Measurements from ENCODE around the gene PFKFB4.
"Not testable (repeated sequence)": the region's sequence is repeated elsewhere in the genome, so short reads cannot be mapped to it uniquely, and the experiment has no call there.

Gene PFKFB4

DNA sequence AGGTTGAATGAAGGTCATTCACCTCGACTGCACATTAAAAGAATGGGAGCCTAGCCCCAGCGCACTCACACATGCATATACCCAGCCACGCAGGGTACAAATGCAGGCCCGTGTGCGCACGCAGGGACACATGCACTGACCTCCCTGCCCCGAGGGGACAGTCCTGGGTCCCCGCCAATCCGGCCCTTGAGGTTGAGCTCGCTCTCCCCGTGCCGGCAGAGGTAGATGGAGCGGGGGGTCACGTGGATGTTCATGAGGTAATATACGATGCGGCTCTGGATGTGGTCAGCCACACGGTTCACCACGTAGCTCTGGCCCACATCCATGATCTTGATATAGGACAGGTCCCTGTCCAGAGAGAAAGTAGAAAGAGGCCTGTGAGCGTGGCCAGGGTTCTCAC is 20.5 kb downstream of the PFKFB4 start:
- in situ Hi-C loops (cut with HindIII; ENCODE audit: low pct_ligation_motif_present, low sequenced_read_pairs), result no loop called here
- TF ChIP-seq, protein P1, sequence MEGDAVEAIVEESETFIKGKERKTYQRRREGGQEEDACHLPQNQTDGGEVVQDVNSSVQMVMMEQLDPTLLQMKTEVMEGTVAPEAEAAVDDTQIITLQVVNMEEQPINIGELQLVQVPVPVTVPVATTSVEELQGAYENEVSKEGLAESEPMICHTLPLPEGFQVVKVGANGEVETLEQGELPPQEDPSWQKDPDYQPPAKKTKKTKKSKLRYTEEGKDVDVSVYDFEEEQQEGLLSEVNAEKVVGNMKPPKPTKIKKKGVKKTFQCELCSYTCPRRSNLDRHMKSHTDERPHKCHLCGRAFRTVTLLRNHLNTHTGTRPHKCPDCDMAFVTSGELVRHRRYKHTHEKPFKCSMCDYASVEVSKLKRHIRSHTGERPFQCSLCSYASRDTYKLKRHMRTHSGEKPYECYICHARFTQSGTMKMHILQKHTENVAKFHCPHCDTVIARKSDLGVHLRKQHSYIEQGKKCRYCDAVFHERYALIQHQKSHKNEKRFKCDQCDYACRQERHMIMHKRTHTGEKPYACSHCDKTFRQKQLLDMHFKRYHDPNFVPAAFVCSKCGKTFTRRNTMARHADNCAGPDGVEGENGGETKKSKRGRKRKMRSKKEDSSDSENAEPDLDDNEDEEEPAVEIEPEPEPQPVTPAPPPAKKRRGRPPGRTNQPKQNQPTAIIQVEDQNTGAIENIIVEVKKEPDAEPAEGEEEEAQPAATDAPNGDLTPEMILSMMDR (IDR thresholded peaks at IDR 0.05; ENCODE audit: low read depth, low read length, missing control alignments), result no peak
- H3K4me3 ChIP-seq (ENCODE audit: low read depth, low read length), result no peak overlapping the region
- H3K27ac ChIP-seq, result no peak overlapping the region
- H3K36me3 ChIP-seq (replicated peaks), result peaks cover 9% of the 10 kb centered on the region
- no peaks in the 10 kb centered on the region for H3K27me3 ChIP-seq (replicated peaks)
- DNase-seq, result no peak

DNA sequence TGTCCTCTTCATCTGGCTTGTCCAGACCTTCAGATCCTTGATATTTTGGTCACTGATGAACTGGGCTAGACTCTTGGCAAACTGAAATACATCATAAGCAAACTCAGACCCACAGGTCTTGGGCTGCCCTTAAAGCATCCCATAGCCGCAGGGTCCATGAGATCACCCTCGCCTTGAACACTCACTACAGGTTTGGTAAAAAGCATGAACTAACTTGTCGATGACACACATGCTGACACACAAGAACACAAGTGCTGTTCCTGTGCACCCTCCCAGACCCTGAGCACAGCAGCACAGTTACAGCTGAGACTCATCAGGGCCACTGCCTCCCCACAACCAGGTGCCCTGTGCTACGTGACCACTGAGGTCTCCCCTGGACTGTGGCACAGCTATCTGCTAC is 21.0 kb downstream of the PFKFB4 start:
- TF ChIP-seq, protein P1 (IDR thresholded peaks at IDR 0.05; ENCODE audit: low read depth, low read length, missing control alignments), result no peak
- DNase-seq, result no peak
- Histone ChIP-seq H3K27me3 (replicated peaks) (no peaks in the 10 kb centered on the region), H3K4me3 (ENCODE audit: low read depth, low read length) (no peak overlapping the region), H3K27ac (no peak overlapping the region), H3K36me3 (replicated peaks) (peaks cover 9% of the 10 kb centered on the region)
- in situ Hi-C loops (cut with HindIII; ENCODE audit: low pct_ligation_motif_present, low sequenced_read_pairs), result no loop called here

DNA sequence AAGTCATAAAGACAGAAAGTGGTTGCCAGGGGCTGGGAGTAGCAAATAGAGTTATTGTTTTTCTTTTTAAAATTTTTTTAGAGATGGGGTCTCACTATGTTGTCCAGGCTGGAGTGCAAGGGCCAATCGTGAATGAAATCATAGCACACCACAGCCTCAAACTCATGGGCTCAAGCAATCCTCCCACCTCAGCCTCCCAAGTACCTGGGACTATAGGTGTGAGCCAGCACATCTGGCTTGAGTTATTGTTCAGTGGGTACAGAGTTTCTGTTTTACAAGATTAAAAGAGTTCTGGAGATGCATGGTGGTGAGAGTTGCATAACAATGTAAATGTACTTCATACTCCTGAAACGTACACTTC is 23.6 kb downstream of the PFKFB4 start:
- Histone ChIP-seq H3K27me3 (replicated peaks) (no peaks in the 10 kb centered on the region), H3K27ac (no peak overlapping the region), H3K36me3 (replicated peaks) (peaks cover 9% of the 10 kb centered on the region), H3K4me3 (ENCODE audit: low read depth, low read length) (no peak overlapping the region)
- DNase-seq, result no peak
- TF ChIP-seq, protein P1 (IDR thresholded peaks at IDR 0.05; ENCODE audit: low read depth, low read length, missing control alignments), result no peak
- in situ Hi-C loops (cut with HindIII; ENCODE audit: low pct_ligation_motif_present, low sequenced_read_pairs), result no loop called here

DNA sequence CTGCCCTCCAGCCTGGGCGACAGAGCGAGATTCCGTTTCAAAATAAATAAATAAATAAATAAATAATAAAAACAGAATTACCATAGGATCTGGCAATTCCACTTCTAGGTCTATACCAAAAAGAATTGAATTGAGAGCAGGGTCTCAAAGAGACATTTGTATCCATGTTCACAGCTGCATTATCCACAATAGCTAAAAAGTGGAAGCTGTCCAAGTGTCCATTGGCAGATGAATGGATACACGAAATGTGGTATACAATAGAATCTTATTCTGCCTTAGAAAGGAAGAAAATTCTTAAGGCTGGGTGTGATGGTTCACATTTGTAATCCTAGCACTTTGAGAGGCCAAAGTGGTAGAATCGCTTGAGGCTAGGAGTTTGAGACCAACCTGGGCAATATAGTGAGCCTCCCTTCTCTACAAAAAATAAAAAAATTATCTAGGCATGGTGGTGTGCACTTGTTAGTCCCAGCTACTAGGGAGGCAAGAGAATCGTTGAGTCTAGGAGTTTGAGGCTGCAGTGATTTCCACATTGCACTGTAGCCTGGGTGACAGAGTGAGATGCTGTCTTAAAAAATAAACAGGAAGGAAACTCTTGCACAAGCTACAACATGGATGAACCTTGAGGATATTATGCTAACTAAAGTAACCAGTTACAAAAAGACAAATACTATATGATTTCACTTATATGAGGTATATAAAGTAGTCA is 24.2 kb downstream of the PFKFB4 start:
- DNase-seq, result no peak
- Histone ChIP-seq H3K27me3 (replicated peaks) (no peaks in the 10 kb centered on the region), H3K4me3 (ENCODE audit: low read depth, low read length) (no peak overlapping the region), H3K27ac (no peak overlapping the region), H3K36me3 (replicated peaks) (peaks cover 9% of the 10 kb centered on the region)
- TF ChIP-seq, protein P1 (IDR thresholded peaks at IDR 0.05; ENCODE audit: low read depth, low read length, missing control alignments), result no peak
- in situ Hi-C loops (cut with HindIII; ENCODE audit: low pct_ligation_motif_present, low sequenced_read_pairs), result no loop called here

DNA sequence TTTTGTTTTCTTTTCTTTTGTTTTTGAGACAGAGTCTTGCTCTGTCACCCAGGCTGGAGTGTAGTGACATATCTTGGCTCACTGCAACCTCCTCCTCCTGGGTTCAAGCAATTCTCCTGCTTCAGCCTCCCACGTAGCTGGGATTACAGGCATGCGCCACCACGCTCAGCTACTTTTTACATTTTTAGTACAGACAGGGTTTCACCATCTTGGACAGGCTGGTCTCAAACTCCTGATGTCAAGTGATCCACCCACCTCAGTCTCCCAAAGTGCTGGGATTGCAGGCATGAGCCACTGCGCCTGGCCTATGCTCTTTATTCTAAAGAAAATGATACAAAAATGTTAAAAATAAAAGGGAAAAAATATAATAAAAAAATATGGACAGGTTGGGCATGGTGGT is 25.9 kb downstream of the PFKFB4 start:
- DNase-seq; H3K4me3 ChIP-seq (ENCODE audit: low read depth, low read length); in situ Hi-C loops (cut with HindIII; ENCODE audit: low pct_ligation_motif_present, low sequenced_read_pairs); H3K27me3 ChIP-seq (replicated peaks); H3K36me3 ChIP-seq (replicated peaks); H3K27ac ChIP-seq: not testable (repeated sequence)

DNA sequence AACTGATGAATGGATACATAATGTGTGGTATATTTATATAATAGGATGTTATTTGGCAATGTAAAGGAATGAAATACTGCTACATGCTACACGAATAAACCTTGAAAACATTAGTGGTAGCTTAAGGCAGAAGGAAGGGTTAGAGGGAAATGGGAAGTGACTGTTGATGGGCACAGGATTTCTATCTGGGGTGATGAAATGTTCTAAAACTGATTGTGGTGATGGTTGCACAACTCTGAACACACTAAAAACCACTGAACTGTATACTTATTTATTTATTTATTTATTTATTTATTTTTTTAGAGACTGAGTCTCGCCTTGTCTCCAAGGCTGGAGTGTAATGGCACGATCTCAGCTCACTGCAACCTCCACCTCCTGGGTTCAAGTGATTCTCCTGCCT is 27.8 kb downstream of the PFKFB4 start:
- in situ Hi-C loops (cut with HindIII; ENCODE audit: low pct_ligation_motif_present, low sequenced_read_pairs), result no loop called here
- TF ChIP-seq, protein P1 (IDR thresholded peaks at IDR 0.05; ENCODE audit: low read depth, low read length, missing control alignments), result no peak
- no peaks in the 10 kb centered on the region for H3K36me3 ChIP-seq (replicated peaks)
- no peak overlapping the region for H3K27ac ChIP-seq
- DNase-seq, result no peak
- H3K4me3 ChIP-seq (ENCODE audit: low read depth, low read length), result no peak overlapping the region
- no peaks in the 10 kb centered on the region for H3K27me3 ChIP-seq (replicated peaks)

Data from brain microvascular endothelial cell (primary cell).